Body of pancreas (tissue), 4 donors: ENCODE data around the gene RAB9B.

Experiments used
- CTCF ChIP-seq, 7 experiments: fragments of 450-650 bp in 4 of 7; fragments of 200-600 bp in 3 of 7; sonication (generic) in 3 of 7; IDR thresholded peaks; one replicate each; pipeline ENCODE4 v1.5.1; 2016 to 2019; ENCODE audit warnings: antibody characterized with exemption in 7 of 7
- POLR2A ChIP-seq, 3 donors: fragments of 450-650 bp; IDR thresholded peaks; one replicate each; pipeline ENCODE4 v1.6.1; 2016; ENCODE audit warnings: antibody characterized with exemption in 3 of 3, mild to moderate bottlenecking in 2 of 3

DNA sequence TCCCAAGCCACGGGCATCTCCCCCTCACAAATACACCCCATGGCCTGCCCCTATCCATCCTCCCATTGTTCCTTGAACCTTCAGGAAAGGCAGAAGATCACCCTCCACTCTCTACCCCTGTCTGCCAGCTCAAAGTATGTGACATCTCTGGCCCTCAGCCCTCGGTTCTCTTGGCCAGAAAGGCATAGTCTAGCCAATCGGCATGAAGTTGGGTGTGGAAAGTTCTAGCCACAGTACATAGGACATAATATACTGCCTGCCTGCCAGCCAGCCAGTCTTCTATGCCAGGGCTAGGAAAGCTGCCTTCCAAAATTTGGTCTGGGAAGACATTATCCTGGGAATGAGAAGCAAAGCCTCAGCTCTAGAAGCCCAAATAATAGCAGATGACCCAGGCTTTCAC, 58.6 kb downstream of the RAB9B start:
- TF ChIP-seq CTCF (IDR thresholded peaks at IDR 0.05) (no peak), POLR2A (IDR thresholded peaks at IDR 0.05) (no peak)
